Middle frontal gyrus (tissue), 1 donor: ENCODE measurements around the gene EIF4G3.
"Not testable (repeated sequence)": the region's sequence is repeated elsewhere in the genome, so short reads cannot be mapped to it uniquely, and the experiment has no call there.

Experiments used
- DNase-seq: peaks from one replicate; pipeline ENCODE4 v3.0.0-alpha.2; 2015; ENCODE audit warnings: low spot score; ENCODE audit errors: extremely low spot score

EIF4G3 gene

DNA sequence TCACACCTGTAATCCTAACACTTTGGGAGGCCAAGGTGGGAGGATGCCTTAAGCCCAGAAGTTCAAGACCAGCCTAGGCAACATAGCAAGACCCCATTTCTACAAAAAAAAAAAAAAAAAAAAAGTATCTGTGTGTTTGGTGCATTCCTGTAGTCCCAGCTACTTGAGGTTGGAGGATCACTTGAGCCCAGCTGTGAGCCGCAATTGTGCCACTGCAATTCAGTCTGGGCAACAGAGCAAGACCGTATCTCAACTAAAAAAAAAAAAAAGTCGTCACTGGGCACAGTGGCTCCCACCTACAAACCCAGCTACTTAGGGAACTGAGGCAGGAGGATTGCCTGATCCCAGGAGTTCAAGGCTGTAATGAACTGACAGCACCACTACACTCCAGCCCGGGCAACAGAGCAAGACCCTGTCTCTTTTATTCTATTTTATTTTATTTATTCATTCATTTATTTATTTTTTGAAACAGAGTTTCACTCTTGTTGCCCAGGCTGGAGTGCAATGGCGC, 8.6 kb upstream of the EIF4G3 start:
- DNase-seq, result no peak

DNA sequence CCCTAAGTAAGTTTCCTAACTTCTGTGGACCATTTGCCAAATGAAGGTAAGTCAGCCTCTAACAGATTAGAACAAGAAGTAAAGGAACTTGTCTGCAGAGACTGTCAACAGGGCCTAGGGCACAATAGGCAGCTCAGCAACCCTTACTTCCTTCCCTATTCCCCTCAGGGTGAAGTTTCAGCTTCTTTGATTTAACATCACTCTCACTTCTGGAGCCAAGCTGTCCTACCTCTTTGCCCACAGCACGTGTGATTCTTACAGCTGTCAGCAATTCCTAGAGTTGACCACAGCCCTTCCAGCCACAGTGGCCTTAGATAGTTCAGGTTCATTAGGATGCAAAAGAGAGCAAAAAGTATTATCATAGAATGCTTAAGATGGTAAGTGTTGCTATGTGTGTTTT, 7.6 kb upstream of the EIF4G3 start:
- no peak for DNase-seq

DNA sequence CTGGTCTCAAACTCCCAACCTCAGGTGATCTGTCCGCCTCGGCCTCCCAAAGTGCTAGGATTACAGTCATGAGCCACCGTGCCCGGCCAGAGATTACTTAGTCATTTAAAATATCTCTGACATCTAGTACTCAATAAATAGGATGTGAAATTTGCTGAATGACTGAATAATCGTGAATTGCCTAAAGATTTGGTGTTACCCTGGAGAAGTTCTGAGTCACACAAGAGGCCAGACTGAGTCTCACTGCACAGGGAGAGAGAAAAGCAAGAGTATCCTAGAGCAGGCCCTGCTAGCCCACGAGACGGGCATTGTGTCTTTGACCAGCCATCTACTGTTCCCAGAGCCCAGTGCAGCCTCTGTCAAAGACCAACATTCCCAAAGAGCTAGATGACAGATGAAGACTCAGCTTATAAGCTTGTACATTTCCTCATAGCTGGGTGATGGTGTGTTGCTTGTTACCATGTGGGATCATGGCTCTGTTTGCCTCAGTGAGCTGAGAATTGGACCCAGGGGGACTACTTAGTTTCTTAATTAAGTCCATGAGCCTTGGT, 5.6 kb upstream of the EIF4G3 start:
- DNase-seq, result no peak

DNA sequence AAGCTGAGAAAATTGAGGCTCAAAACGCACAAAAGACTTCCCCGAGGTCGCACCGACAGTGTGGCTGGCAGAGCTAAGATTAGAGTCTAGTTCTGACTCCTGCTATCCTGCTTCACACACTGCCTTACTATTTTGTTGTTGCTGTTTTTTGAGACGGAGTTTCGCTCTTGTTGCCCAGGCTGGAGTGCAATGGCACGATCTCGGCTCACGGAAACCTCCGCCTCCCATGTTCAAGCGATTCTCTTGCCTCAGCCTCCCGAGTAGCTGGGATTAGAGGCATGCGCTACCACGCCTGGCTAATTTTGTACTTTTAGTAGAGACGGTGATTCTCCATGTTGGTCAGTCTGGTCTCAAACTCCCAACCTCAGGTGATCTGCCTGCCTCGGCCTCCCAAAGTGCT, 1.6 kb upstream of the EIF4G3 start:
- DNase-seq, result not testable (repeated sequence)

DNA sequence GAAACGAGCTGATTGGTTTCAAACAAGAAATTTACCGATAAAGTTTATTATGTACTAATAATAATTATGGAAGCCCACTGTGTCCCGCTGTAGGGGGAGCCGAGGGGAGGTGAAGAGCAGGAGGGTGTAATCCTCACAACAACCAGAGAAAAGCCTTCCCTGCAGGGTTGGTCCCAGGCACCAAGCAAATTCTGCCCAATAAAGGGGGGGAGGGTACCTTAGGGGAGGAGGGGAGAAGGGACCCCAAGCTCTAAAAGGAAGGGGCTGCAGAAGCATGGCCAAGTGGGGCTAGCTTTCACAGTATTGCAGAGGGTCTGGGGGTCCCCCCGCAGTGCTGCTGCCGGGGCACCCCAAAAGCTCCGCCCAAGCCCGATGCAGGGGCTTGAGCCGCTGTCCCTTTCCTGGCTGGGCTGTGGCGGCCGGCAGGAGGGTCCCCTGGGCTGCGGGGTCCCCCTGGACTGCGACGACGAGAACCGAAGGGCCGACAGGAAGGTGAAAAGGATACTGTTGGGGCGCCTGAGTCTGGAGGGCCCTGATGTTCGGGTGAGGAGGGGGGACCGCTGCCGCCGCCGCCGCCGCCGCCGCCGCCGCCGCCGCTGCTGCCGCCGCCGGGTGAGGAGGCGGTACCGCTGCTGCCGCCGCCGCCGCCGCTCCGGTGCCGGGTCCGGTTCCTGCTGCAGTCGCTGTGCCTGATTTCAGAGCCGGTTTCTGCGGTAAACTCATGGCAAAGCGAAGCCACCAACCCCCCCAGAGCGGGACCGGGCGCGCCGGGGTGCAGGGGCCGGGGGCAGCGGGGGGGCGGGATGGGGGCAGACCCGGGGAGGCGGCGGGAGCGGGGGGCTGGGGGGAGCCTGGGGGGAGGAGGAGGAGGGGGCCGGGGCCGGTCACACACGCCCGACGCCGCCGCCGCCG, 771 bp downstream of the EIF4G3 start:
- no peak for DNase-seq

DNA sequence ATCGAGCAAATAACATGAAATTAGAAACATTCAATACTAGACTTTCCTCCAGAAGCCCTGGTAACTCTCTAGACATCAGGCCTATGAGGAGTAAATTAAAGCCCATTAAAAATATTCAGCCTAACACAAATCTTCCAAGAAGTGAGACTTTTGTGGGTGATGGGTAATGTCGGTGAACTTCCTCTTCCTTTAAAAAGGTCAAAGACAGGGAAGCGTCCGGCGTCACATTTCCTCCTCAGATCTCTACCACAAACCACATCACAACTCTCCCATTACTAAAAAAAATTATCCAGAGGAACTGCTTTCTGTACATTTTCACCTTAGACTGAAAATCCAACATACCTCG, 1.4 kb downstream of the EIF4G3 start:
- no peak for DNase-seq

DNA sequence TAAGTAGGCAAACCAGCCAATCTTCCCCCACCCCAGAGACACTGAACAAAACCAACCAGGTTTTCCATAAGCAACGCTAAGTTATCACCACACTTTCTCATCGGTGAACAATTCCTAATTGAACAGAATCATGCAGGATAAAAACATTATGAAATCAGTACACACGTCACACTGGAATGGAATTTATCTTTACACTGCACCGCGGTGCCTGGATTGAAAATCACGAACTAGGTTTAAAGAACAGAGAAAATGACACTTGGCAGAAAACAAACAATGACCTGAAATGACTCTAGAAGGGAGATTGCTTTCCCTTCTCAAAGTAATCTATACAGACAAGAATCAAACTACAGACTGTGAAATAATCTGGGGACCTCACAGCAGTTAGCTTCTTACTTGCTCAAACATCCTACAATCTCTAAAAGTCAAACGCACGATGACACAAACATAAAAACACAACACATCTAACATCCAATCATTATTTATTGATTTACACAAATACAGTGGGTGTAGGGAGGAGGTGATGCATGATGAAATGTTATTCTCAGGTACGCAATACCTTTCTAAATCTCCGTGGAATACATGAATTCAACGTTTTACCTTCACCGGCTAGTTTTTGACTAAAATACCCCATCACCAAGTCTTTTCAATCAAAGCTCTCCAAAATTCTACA, 1.9 kb downstream of the EIF4G3 start:
- no peak for DNase-seq

DNA sequence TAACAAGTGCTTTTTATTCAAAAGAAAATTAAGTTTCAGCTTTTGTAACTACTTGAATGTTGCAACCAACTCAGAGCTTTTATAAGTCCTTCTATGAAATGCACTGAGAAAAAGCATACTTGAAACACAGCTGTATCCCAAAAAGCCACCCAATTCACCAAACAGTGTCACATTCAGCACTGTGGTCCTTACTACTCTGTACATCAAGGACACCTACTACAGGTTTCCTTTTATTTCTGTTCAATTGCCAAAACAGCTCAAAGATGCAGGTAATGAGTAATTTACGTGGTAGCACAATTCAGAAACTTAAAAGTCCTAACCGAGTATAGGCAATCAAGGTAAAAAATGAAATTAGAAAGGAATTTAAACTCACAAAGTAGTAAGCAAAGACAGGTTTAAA, 2.5 kb downstream of the EIF4G3 start:
- no peak for DNase-seq

DNA sequence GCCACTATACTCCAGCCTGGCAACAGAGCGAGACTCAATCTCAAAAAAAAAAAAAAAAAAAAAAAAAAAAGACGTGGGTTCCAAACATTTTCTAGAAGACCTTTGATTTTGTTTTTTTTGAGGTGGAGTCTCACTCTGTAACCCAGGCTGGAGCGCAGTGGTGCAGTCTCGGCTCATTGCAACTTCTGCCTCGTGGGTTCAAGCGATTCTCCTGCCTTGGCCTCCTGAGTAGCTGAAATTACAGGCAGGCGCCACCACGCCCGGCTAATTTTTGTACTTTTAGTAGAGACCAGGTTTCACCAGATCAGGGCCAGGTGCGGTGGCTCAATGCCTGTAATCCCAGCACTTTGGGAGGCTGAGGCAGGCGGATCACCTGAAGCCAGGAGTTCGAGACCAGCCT, 3.6 kb downstream of the EIF4G3 start:
- DNase-seq, result not testable (repeated sequence)

DNA sequence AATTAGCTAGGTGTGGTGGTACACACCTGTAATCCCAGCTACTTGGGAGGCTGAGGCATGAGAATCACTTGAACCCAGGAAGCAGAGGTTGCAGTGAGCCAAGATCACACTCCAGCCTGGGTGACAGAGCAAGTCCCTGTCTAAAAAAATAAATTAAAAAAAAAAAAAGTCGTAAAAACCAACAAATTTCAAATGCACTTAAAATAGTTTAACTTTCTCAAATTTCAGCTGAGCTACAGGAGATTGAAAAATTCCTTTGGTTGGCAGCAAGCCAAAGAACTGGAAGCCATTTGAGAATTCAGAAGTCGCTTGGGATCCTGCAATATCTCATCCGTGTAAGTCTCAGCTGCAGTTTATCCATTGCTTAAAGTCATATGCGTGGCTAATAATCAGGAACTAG, 5.9 kb downstream of the EIF4G3 start:
- DNase-seq, result not testable (repeated sequence)

DNA sequence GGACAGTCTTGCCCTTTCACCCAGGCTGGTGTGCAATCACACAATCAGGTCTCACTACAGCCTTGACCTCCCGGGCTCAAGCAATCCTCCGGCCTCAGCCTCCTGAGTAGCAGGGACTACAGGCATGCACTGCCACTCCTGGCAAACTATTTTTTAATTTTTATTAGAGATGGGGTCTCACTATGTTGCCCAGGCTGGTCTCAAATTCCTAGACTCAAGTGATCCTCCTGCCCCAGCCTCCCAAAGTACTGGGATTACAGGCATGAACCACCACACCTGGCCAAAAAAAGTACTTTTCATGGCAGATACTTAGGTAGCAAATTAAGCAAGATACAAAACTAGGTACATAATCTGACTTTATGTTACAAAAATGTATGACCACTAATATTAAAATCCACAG, 8.3 kb downstream of the EIF4G3 start:
- DNase-seq, result no peak

DNA sequence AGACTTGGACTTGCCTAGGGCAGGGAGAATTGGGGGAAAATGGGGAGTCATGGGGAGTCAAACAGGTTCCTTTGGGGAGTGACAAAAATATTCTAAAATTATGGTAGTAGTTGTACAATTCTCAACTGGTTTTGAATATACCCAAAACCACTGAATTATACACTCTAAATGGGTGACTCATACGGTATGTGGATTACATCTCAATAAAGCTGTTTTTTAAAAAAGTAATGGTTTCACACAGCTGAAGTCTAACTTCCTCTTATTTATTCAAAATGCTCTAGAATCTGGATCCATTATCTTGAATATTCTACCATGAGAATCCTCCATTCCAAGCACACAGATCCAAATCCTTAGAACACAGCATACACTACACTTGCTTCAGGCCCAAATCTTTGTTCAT, 11.1 kb downstream of the EIF4G3 start:
- no peak for DNase-seq

DNA sequence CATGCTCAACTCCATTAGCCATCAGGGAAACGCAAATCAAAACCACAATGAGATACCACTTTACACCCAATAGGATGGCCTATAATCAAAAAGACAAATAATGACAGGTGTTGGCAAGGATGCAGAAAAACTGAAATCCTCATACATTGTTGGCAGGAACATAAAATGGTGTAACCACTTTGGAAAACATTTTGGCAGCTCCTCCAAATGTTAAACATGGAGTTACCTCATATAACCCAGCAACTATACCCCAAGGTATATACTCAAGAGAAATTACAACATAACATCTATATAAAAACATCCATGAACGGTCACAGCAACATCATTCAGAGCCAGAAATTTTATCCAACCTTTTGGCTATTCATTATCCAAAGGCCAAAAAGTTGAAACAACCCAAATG, 11.6 kb downstream of the EIF4G3 start:
- no peak for DNase-seq

DNA sequence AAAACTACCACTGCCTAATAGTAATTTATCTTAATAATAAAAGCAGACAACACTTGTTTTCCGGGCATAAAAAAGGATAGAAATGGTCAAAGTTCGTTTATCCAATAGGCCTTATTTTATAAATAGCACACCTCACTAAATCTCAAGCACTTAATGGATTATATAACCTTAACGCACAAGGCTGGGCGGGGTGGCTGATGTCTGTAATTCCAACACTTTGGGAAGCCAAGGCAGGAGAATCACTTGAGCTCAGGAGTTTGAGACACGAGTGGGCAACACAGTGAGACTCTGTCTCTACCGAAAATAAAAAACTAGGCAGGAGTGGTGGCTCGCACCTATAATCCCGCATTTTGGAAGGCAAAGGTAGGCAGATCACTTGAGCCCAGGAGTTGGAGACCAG, 12.4 kb downstream of the EIF4G3 start:
- no peak for DNase-seq

DNA sequence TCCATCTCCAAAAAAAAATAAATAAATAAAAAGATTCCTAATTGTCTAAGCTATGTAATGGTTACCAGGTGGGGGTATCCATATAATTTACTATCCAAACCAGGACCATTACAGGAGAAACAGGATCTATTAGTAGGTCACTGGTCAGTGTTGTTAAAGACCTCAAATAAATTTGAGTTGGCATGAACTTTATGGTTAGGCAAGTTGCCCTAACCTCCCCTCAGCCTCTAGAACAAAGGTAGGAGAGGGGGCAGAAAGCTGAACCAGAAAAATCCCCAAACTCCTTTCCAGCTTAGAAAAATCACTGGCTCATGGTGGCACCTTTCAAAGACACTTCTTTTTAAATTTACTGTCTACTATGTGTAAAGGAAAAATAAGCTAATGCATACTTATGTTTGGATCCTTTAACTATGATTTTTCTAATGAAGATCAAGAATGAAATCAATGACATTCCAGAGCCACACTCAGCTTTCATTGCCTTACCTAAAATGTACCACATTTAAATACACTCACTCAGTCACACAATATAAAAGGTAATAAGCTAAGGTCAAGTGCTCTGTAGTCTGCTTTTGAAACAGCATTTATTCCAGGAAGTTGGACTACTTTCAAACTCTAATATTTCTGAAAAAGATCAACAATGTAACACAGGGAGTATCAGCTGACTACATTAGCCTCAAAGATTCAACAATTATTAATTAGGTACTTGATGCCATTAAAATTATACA, 13.8 kb downstream of the EIF4G3 start:
- DNase-seq, result no peak

DNA sequence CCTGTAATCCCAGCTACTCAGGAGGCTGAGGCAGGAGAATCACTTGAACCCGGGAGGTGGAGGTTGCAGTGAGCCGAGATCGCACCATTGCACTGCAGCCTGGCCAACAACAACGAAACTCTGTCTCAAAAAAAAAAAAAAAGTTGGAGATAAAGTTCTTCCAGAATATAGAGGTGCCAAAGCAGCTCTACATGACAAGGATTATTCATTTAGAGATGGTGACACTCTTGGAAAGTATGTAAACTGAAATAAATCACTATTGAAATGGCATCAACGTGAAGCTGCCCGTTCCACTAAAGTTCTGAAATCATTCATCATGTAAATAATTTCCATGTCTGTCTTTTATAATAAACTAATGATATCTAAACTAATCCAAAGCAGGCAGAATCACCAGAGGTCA, 14.9 kb downstream of the EIF4G3 start:
- DNase-seq, result no peak

DNA sequence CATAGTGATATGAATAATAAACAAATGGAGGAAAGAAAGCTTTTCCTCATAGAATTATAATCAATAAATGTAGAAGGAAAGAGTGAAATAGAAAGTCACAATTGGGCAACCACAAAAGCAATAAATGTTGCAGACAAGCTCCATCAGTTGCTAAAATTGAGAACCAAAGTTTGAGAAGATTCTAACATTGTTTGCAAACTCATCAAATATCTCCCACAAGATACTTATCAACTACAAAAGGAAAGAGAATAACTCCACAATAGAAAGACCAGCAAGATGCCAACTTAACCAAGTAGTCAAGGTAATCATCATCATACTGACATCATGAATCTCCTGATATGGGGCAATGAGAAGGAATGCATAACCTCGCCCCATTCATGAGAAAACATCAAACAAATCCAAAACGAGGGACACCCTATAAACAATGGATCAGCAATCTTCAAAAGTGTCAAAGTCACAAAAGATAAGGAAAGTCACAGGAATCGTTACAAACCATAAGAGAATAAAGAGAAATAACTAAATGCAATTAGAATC, 16.4 kb downstream of the EIF4G3 start:
- DNase-seq, result no peak

DNA sequence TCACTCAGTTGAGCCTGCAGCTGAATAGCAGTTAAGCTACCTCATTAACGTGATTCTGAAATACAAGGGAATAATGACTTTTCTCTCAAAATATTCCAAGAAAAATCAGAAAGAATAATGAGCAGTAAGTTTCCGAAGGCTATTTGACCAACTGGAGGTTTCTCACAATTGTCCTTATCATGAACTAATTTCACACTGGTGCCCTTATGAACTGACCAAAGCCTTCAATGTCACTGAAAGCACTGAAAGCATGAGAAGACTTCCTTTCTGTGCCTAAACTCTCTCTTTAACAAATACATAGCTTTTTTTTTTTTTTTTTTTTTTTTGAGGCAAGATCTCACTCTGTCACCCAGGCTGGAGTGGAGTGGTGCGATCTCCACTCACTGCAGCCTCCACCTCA, 18.8 kb downstream of the EIF4G3 start:
- DNase-seq, result no peak

DNA sequence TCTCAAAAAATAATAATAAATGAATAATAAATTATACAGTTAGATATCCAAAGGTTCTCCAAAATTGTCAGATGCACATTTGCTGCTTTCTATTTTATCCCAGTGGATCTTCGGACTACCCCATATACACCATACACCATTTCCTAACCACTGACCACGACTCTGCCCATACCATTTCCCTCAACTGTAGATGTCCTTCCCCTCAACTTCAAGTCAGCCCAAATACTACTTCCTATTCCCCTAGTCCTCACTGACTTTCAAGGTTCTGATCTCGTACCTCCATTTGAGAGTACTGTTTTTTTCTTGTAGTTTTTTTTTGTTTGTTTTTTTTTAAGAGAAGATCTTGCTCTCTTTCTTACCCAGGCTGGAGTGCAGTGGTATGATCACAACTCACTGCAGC, 19.6 kb downstream of the EIF4G3 start:
- no peak for DNase-seq

DNA sequence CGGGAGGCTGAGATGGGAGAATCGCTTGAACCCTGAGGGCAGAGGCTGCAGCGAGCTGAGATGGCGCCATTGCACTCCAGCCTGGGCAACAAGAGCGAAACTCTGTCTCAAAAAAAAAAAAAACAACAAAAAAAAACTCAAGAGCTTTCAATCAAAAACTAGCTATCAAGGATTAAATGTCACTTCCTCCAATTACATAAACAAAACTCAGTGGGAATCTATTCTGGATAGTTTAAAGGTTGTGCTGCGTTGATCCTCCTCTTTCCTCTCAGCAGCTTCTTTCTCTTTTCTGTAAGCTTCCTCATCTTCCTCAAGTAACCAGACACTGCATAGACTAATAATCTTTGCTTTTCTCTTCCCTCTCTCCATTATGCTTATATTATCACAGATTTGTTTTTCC, 20.7 kb downstream of the EIF4G3 start:
- no peak for DNase-seq

DNA sequence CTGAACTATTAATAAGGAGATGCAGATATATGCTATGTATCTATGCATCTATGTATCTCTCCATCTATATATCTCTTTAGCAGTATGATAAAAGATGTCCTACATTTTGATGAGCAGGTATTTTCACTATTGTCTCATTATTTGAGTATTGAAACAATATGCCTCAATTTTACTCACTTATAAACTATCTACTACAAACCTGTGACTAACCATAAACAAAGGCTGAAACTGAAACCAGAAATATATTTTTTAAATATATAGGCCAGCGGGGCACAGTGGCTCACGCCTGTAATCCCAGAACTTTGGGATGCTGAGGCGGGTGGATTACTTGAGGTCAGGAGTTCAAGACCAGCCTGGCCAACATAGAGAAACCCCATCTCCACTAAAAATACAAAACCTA, 22.0 kb downstream of the EIF4G3 start:
- DNase-seq, result no peak

DNA sequence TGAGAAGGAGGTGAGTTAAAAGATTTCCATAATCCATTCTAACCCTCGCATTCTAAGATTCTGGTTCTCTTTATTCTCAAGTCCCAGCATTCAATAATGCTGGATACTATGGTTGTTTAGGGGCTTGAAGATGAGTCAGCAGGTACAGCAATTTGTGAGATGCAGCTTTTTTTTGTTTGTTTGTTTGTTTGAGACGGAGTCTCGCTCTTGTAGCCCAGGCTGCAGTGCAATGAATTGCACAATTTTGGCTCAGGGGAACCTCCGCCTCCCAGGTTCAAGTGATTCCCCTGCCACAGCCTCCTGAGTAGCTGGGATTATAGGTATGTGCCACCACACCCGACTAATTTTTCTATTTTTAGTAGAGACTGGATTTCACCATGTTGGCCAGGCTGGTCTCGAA, 23.3 kb downstream of the EIF4G3 start:
- no peak for DNase-seq
